T-helper 2 cell (primary cell): ENCODE data around the gene HECW1.
"Not testable (repeated sequence)": the region's sequence is repeated elsewhere in the genome, so short reads cannot be mapped to it uniquely, and the experiment has no call there.

Experiments
- DNase-seq, 5 experiments: peaks; one replicate each; pipeline versions ENCODE4 v3.0.0 to v3.0.0-alpha.2; 2012 to 2022

The HECW1 gene

GRCh38 chr7:43112941-43113621 lies 634 bp downstream of the HECW1 start:
- no peak for DNase-seq

GRCh38 chr7:43113622-43114457 lies 1.4 kb downstream of the HECW1 start:
- no peak for DNase-seq

GRCh38 chr7:43114458-43114780 lies 2.0 kb downstream of the HECW1 start:
- DNase-seq = no peak

DNA sequence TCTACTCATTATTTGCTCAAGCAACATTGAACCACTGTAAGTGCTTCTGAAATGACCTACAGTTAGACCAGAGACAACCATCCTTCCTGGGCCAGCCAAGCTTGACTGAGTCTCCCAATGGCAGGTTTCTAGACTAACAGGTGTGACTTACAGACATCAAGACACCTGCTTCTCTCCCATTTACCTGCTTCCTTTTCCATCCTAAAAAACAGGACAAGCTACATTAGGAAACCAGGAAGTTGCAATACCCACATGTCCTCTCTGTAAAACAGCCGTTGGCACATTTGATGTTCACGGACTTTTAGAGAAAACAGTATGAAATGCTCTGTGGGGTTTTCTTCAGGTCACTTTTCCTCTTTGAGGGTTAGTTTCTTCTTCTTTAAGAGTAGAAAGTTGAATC lies 4.0 kb downstream of the HECW1 start:
- DNase-seq = no peak

GRCh38 chr7:43117095-43117494 lies 4.6 kb downstream of the HECW1 start:
- no peak for DNase-seq

DNA sequence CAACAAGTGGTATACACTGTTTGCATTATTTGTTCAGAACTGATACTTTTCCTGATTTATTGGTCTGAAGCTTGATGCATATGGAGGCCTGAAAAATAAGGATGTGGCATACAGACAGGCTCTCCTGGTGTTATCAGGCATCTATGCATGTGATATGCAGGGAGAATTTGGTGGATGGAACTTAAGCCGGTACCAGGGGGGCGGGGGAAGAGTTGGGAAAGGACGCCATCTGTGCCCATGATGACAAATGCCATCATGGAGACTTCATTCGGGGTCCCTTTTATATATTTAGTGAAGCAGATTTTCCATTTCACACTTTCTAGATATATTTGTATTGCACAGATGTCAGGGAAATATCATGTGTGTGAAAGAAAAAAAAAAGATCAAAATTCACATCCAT lies 5.4 kb downstream of the HECW1 start:
- no peak for DNase-seq

DNA sequence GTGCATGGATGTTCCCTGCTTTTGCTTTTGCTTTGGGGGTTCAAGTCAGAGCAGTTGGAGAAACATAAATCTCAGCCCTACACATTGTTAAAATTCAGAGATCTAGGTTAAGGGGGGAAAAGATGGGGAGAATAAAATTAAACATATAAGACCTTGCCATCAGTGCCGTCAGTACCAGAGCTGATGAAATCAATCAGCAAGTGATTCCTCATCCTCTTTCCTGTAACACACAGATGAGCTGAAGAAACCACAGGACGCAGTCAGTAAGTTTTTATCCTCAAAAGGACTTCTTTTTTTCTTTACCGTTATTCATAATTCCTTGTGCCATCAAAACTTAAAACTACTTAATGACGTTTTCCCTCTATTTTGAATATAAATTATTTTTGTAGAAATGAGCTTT lies 5.9 kb downstream of the HECW1 start:
- no peak for DNase-seq

DNA sequence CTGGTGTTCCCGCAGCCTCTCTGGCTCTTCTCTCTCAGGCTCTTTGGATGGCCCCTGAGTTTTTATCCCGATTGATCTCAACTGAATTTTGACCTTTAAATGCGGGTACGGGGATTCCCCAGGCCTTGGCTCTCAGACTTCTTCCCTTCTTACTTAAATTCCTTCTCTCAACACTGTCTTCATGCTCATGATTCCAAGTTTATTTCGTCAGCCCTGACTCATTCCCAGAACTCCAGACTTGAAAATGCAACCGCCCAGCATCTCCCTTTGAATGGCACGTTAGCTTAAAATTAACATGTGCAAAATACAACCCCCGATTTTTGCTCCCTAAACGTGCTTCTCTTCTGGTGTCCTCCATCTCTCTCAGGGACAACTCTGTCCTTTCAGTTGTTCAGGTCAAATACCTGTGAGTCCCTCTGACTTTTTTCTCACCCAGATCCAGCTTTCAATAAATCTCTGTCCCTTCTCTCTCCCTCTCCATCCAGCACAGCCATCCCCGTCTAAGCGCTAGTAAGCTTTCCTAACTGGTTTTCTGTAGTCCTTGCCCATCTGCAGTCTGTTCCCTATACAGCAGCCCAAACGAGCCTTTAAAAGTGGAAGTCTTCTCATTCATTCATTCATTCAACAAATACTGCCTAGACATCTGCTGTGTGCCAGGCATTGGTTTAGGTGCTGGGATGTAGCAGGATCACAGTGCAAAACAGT lies 7.1 kb downstream of the HECW1 start:
- no peak for DNase-seq

DNA sequence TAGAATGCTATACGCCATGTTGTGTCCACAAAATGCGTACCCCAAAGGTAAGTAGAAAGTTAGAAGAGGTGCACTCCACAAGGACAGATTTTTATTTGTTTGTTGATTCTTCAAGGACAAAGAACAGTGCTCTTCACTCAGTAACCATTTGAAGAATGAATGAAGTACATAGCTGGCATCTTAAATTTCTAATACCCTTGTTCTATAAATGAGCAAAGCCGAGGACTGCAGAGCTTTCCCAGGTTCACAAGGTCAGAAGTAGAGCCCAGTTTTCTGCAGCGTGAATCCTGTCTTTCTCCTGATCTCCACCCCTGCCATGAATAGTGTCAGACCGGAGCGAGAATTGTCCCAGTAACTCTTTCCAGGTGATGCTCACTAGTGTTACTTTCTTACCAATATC lies 9.5 kb downstream of the HECW1 start:
- DNase-seq = no peak

GRCh38 chr7:43123457-43123856 lies 11.0 kb downstream of the HECW1 start:
- DNase-seq = no peak

GRCh38 chr7:43124388-43124787 lies 11.9 kb downstream of the HECW1 start:
- no peak for DNase-seq

DNA sequence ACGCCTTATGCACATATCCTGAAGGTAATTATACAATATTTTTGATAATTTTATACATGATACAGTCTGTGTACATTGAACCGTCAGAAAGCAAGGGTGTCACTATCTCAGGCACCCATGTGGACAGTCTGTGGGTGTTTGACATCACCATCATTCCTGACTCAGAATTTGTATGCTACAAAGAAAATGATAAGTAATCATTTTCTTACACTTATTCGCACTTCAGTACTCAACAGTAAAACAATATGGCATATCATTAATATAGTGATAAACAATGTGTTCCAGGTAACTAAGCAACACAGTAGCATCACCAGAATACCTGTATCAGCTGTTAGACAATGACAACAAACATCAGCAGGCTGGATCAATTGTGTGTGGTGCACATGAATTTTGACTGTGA lies 17.9 kb downstream of the HECW1 start:
- DNase-seq = no peak

DNA sequence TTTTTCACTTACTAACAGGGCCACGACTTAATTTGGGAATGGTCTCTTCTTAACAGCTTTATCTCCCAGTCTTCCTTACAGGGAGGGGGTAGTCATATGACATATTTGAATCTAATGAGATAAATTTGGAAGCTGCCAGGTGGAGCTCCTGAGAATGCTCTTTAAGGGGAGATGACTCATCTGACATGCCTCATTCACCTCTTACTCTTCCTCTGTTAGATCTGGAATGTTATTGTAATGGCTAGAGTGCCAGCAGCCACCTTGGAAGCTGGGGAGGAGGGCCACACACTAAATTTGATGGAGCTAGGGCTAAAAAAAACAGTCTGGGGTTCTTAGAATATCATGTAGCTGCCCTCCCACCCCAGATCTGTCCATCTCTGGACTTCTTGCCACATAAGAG lies 22.7 kb downstream of the HECW1 start:
- no peak for DNase-seq

GRCh38 chr7:43136064-43136463 lies 23.6 kb downstream of the HECW1 start:
- no peak for DNase-seq

- DNase-seq = not testable (repeated sequence)
Observed at GRCh38 chr7:43137121-43137744, 24.8 kb downstream of the HECW1 start.

- DNase-seq = no peak
Observed at GRCh38 chr7:43137811-43138210, 25.4 kb downstream of the HECW1 start.

DNA sequence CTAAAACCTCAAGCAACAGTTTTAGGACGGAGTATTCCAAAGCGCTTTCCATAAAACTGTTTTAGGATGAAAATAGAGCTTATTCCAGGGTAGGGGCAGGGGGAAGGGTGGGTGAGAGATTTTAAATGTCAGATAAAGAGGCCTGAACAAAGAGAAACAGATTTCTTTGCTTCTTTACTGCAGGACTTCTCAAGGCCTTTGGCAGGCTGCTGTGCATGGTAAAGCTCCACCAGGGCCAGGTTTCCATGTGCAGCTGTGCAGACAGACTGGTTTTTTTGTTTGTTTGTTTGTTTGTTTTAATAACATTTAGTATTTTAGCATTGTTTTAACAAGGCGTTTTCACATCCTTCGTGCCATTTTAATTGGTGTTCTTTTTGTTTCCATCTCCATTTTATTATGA lies 26.3 kb downstream of the HECW1 start:
- DNase-seq = no peak

GRCh38 chr7:43139137-43139536 lies 26.7 kb downstream of the HECW1 start:
- DNase-seq = no peak

DNA sequence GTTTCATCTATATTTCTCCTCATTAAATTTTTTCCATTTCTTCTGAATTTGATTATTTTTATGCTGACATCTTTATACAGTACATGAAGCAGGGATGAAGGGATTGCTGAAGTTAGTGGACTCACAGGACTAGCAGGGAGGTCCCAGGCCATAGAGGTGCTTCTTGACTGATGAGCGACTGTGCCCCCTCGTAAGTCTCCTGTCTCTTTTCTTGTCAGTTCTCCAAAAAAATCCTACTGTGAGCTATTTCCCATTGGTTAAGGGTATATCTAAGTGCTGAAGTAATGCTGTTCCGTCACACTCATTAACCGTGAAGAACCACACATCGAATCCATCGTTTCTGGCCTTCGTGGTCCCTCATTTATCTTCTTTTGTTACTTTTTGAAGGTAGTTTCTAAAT lies 27.7 kb downstream of the HECW1 start:
- DNase-seq = no peak

- DNase-seq = no peak
Observed at GRCh38 chr7:43141091-43141490, 28.6 kb downstream of the HECW1 start.

DNA sequence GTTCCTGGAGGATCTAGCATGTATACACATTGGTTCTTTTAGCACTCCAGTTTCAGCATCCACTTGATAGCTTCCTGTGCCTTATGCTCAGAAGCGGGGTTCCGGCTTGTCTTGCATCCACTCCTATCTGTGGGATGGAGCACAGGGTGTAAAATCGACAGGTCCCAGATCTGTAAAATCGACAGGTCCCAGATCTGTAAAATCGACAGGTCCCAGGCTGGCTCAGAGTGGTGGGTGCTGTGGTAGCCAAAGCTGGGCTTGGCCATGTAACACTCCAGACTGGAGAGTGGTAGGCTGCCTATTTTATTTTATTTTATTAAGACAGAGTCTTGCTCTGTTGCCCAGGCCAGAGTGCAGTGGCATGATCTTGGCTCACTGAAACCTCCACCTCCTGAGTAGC lies 30.3 kb downstream of the HECW1 start:
- DNase-seq = no peak

DNA sequence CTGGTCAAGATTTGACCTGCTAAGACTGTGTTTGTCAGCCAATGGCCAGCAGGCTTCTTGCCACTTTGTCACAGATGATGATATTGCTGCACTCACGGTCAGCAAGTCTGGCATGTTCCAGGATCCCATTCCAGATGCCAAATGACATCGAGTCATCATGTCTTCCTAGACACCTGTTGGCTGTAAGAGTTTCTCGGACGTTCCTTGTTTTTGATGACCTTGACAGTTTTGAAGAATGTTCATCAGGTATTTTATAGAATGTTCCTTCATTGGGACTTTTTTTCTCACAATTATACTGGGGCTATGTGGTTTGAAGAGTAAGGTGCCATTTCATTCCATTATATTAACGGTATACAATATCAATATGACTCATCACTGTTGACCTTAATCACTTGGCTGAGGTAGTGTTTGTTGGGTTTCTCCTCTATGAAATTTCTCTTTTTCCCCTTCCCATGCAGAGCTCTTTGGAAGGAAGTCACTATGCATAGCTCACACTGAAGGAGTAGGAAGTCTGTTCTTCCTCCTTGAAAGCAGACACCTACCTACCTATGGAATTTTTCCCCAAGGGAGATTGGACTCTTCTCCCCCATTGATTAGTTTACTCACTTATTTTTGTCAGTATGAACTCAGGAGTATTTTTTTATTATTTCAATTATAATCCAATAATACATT lies 31.6 kb downstream of the HECW1 start:
- no peak for DNase-seq

DNA sequence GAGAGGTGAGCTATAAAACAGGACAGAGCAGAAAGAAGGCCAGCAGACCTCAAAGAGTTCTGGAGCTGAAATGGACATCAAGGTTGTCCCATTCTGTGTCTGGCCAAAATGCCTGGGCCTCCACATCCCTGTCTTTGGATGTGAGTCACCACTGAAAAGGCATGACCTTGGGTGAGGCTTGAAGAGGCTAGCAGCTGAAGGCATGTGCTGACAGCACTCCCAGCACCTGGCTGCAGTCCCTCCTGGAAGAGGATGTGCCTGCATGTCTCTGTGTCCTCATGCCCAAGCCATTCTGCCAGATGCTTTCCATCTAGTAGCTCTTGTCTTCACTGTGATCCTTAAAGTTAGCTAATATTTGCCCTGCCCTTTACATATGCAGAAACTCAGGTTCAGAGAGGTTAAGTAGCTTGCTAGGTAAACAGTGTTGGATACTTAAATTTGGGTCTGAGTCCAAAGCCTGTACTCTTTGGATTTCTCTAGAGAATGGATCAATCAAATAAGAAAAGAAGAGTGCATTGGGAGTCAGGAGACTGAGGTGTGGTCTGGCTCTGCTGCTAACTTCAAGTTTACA lies 35.8 kb downstream of the HECW1 start:
- DNase-seq = no peak
